ENCODE measurements around the gene CLEC4M.

DNA sequence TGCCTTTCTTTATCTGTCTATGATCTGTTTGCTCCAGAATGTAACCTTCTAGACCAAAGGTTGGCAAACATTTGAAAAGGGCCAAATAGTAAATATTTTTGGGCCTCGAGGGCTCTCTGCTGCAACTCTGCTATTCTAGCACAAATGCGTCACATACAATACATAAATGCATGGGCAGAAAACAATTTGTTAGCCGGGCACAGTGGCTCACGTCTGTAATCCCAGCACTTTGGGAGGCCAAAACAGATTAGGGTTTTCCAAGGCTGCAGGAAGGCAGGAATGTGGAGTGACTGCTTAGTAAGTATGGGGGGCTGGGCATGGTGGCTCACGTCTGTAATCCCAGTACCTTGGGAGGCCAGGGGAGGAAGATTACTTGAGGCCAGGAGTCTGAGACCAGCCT, 45.1 kb downstream of the CLEC4M start:
- TF ChIP-seq, protein P1, sequence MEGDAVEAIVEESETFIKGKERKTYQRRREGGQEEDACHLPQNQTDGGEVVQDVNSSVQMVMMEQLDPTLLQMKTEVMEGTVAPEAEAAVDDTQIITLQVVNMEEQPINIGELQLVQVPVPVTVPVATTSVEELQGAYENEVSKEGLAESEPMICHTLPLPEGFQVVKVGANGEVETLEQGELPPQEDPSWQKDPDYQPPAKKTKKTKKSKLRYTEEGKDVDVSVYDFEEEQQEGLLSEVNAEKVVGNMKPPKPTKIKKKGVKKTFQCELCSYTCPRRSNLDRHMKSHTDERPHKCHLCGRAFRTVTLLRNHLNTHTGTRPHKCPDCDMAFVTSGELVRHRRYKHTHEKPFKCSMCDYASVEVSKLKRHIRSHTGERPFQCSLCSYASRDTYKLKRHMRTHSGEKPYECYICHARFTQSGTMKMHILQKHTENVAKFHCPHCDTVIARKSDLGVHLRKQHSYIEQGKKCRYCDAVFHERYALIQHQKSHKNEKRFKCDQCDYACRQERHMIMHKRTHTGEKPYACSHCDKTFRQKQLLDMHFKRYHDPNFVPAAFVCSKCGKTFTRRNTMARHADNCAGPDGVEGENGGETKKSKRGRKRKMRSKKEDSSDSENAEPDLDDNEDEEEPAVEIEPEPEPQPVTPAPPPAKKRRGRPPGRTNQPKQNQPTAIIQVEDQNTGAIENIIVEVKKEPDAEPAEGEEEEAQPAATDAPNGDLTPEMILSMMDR (IDR thresholded peaks at IDR 0.05) = no peak
- TF ChIP-seq ZFX (IDR thresholded peaks at IDR 0.05; ENCODE audit: borderline replicate concordance) = no peak
